Fibroblast of mammary gland (primary cell): ENCODE measurements around the gene SCUBE1.

Source experiments
- DNase-seq: peaks from one replicate; pipeline ENCODE4 v3.0.0-alpha.2; 2010; ENCODE audit warnings: low read depth
- H3K4me3 ChIP-seq: 2 replicates; pipeline ENCODE4 v1.5.1; 2011; ENCODE audit warnings: low read depth, mild to moderate bottlenecking, low read length, moderate library complexity; ENCODE audit not compliant: control insufficient read depth
- TF ChIP-seq, protein P1 (sequence below): conservative IDR thresholded peaks from 2 replicates; pipeline ENCODE4 v1.5.1; 2011; ENCODE audit warnings: low read depth, low read length, inconsistent platforms; ENCODE audit not compliant: control insufficient read depth, insufficient read depth

Gene SCUBE1

DNA sequence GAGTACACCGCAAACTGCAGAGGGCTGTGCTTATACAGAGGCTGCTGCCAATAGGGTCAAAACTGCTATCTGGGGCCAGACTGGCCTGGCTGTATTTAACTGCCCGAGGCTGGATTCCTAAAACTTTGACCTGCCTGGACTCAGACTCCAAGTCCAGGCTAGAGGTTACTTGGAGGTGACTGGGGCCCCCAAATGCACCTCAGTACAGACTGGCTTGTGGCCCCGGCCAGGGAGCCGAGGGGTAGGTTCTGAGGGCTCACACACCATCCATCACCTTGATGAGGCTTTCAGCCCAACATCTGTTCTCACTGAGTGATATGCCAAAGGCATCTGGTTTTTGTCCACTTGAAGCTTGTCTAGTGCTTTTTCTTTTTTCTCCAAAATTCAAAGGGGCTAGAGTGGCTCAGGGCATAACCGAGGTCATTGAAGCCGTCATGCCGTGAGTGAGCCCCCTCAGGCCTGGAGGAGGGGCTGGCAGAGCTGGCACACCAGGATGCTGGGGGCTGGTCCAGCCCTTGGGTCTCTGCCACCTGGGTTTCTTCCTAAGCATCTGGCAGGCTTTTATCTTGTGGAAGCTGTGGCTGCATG lies 103.9 kb downstream of the SCUBE1 start:
- DNase-seq = peak; percentile 17
- H3K4me3 ChIP-seq = no peak overlapping the region
- TF ChIP-seq, protein P1, sequence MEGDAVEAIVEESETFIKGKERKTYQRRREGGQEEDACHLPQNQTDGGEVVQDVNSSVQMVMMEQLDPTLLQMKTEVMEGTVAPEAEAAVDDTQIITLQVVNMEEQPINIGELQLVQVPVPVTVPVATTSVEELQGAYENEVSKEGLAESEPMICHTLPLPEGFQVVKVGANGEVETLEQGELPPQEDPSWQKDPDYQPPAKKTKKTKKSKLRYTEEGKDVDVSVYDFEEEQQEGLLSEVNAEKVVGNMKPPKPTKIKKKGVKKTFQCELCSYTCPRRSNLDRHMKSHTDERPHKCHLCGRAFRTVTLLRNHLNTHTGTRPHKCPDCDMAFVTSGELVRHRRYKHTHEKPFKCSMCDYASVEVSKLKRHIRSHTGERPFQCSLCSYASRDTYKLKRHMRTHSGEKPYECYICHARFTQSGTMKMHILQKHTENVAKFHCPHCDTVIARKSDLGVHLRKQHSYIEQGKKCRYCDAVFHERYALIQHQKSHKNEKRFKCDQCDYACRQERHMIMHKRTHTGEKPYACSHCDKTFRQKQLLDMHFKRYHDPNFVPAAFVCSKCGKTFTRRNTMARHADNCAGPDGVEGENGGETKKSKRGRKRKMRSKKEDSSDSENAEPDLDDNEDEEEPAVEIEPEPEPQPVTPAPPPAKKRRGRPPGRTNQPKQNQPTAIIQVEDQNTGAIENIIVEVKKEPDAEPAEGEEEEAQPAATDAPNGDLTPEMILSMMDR = no peak

GRCh38 chr22:43238526-43239006 lies 104.6 kb downstream of the SCUBE1 start:
- H3K4me3 ChIP-seq = no peak overlapping the region
- DNase-seq = peak; percentile 8
- TF ChIP-seq, protein P1 = no peak

GRCh38 chr22:43237280-43237679 lies 105.9 kb downstream of the SCUBE1 start:
- no peak overlapping the region for H3K4me3 ChIP-seq
- DNase-seq = no peak
- TF ChIP-seq, protein P1 = no peak

GRCh38 chr22:43236411-43237166 lies 106.6 kb downstream of the SCUBE1 start:
- DNase-seq = no peak
- H3K4me3 ChIP-seq = no peak overlapping the region
- TF ChIP-seq, protein P1 = no peak

- no peak for DNase-seq
- TF ChIP-seq, protein P1 = no peak
These were observed 107.4 kb downstream of the SCUBE1 start for GRCh38 chr22:43235445-43236409.

DNA sequence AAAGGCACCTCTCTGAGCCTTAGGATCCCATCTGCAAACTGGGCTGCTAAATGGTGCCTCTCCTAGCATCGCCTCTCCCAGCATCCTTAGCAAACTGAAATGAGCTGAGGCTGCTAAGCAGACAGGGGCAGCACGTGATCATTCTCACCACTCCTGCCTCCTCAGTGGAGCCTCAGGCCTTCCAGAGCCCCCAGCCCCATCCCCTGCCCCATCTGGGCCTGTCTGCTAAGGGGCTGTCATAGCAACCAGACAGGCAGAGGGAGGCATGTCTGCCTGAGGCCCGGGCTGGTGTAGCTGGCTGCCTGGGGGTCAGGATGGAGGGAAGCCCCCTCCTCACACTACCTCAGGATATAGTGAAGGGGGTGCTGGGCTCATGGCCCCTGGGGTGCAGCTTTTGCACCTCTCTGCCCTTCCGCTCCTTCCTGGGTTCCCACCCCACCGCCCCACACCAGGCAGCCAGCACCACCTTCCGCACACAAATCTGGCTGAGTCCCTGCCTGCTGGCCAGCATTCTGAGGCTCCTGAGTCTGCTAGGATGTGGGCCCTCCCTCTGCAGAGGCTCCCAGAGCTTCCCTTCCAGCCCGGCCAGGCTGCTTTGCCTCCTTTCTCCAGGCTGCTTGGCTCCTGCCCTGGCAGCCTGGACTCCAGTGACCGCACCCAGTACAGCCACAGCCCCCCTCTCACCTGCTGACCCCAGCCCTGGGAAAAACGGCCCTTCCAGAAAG lies 108.7 kb downstream of the SCUBE1 start:
- DNase-seq = no peak
- H3K4me3 ChIP-seq = no peak overlapping the region
- TF ChIP-seq, protein P1 = no peak

More at GRCh38 chr22:43235445-43236409, 107.4 kb downstream of the SCUBE1 start:
- H3K4me3 ChIP-seq = no peak overlapping the region
